ENCODE measurements around the gene MARCHF6. TPM values are rescaled to one million over a fixed set of nuclear protein-coding genes. Genes with fewer than 3 reads are reported as not detected.
A peak's percentile ranks its signal among the peaks of the same experiment; 100 is the strongest.

Gene MARCHF6
- total and polyA plus RNA-seq, 4 experiments from 2014 or later, result 25.4 to 203 (median 126) TPM

GRCh38 chr5:10352430-10353240, 860 bp upstream of the MARCHF6 start:
- H3K4me1 Mint-ChIP-seq, result peaks cover 22 to 47% (median 29%) of the 10 kb centered on the region in 4 donors
- peak overlapping the region; percentile 95 to 98 (median 98) for H3K27ac Mint-ChIP-seq
- DNase-seq, result no peak
- Histone ChIP-seq H3K4me1 (ENCODE audit: insufficient read depth, low read length) (peaks cover 40% of the 10 kb centered on the region), H3K27me3 (ENCODE audit: insufficient read depth, low read length) (no peaks in the 10 kb centered on the region), H3K9me3 (ENCODE audit: control insufficient read depth in 1 of 2, low read length in 2 of 2) (no peaks in the 10 kb centered on the region), H3K4me3 (ENCODE audit: low read length in 2 of 2) (peak overlapping the region; percentile 85), H3K27ac (ENCODE audit: low read depth, low read length) (peak overlapping the region; percentile 83), H3K36me3 (ENCODE audit: insufficient read depth, low read length) (no peaks in the 10 kb centered on the region)
- ChIA-PET CTCF (ENCODE audit: partially characterized antibody) (interaction anchor here (0.8 to 1.1 kb wide), 2 partner anchors 12 to 69 kb away, joined by 3 to 6 read pairs; no protein-coding TSS in a partner anchor), POLR2A (ENCODE audit: partially characterized antibody) (interaction anchor here (0.6 to 4.0 kb wide), 20 partner anchors 8 to 406 kb away, joined by 3 to 45 read pairs (median 4); partner anchors contain the start of genes ATPSCKMT, CCT5 and ROPN1L)
- H3K36me3 Mint-ChIP-seq, result peaks cover 0 to 13% of the 10 kb centered on the region in 2 donors
- no peaks in the 10 kb centered on the region for H3K9me3 Mint-ChIP-seq
- H3K4me3 Mint-ChIP-seq, result peak overlapping the region; percentile 90 to 95 (median 92)
- H3K27me3 Mint-ChIP-seq, result no peaks in the 10 kb centered on the region
- intact Hi-C loops (cut with micrococcal nuclease), result loop anchor here (1.0 kb wide), 3 partner anchors 89 to 409 kb away; partner anchors contain the start of genes ATPSCKMT, DAP and ROPN1L

GRCh38 chr5:10354048-10354872, 765 bp downstream of the MARCHF6 start:
- peaks cover 31 to 60% (median 40%) of the 10 kb centered on the region in 4 donors for H3K4me1 Mint-ChIP-seq

GRCh38 chr5:10355071-10355889, 1.8 kb downstream of the MARCHF6 start:
- peak overlapping the region; percentile 83 for H3K27ac ChIP-seq (ENCODE audit: low read depth, low read length)
- peak overlapping the region; percentile 67 to 85 for H3K4me3 ChIP-seq (ENCODE audit: low read length in 2 of 2)
- peaks cover 59% of the 10 kb centered on the region for H3K4me1 ChIP-seq (ENCODE audit: insufficient read depth, low read length)
- no peaks in the 10 kb centered on the region for H3K27me3 ChIP-seq (ENCODE audit: insufficient read depth, low read length)
- H3K27me3 Mint-ChIP-seq, result no peaks in the 10 kb centered on the region
- H3K9me3 Mint-ChIP-seq, result no peaks in the 10 kb centered on the region
- H3K4me1 Mint-ChIP-seq, result peaks cover 34 to 69% (median 46%) of the 10 kb centered on the region in 4 donors
- no peaks in the 10 kb centered on the region for H3K9me3 ChIP-seq (ENCODE audit: control insufficient read depth in 1 of 2, low read length in 2 of 2)
- peak in 4 of 5 donors; percentile 34 to 43 (median 37) for DNase-seq
- H3K36me3 Mint-ChIP-seq, result peaks cover 0 to 17% of the 10 kb centered on the region in 2 donors
- intact Hi-C loops (cut with micrococcal nuclease), result loop anchor here (2.0 to 5.0 kb wide), 2 partner anchors 210 to 272 kb away; partner anchors contain the start of gene ANKRD33B
- POLR2A ChIA-PET (ENCODE audit: partially characterized antibody), result interaction anchor here (1.0 to 4.0 kb wide), 4 partner anchors 12 to 105 kb away, joined by 4 to 45 read pairs (median 10); partner anchors contain the start of genes ATPSCKMT and CCT5
- H3K27ac Mint-ChIP-seq, result peak overlapping the region; percentile 95 to 100 (median 99)
- peak overlapping the region; percentile 93 to 100 (median 99) for H3K4me3 Mint-ChIP-seq
- H3K36me3 ChIP-seq (ENCODE audit: insufficient read depth, low read length), result no peaks in the 10 kb centered on the region
- CTCF ChIA-PET (ENCODE audit: partially characterized antibody), result no interaction called here

More at GRCh38 chr5:10354048-10354872, 765 bp downstream of the MARCHF6 start:
- Histone ChIP-seq H3K27me3 (ENCODE audit: insufficient read depth, low read length) (no peaks in the 10 kb centered on the region), H3K4me1 (ENCODE audit: insufficient read depth, low read length) (peaks cover 55% of the 10 kb centered on the region), H3K36me3 (ENCODE audit: insufficient read depth, low read length) (no peaks in the 10 kb centered on the region), H3K4me3 (ENCODE audit: low read length in 2 of 2) (peak overlapping the region; percentile 67 to 85), H3K27ac (ENCODE audit: low read depth, low read length) (peak overlapping the region; percentile 83), H3K9me3 (ENCODE audit: control insufficient read depth in 1 of 2, low read length in 2 of 2) (no peaks in the 10 kb centered on the region)
- H3K36me3 Mint-ChIP-seq, result peaks cover 0 to 17% of the 10 kb centered on the region in 2 donors
- H3K27ac Mint-ChIP-seq, result peak overlapping the region; percentile 95 to 100 (median 99)
- H3K27me3 Mint-ChIP-seq, result no peaks in the 10 kb centered on the region
- peak; percentile 35 to 66 (median 46) for DNase-seq
- no peaks in the 10 kb centered on the region for H3K9me3 Mint-ChIP-seq
- intact Hi-C loops (cut with micrococcal nuclease), result loop anchor here (2.0 kb wide), 1 partner anchor 211 kb away; the partner anchor contains the start of gene ANKRD33B
- peak overlapping the region; percentile 93 to 100 (median 99) for H3K4me3 Mint-ChIP-seq
- CTCF ChIA-PET (ENCODE audit: partially characterized antibody), result no interaction called here
- POLR2A ChIA-PET (ENCODE audit: partially characterized antibody), result interaction anchor here (1.0 to 4.0 kb wide), 19 partner anchors 8 to 405 kb away, joined by 3 to 45 read pairs (median 4); partner anchors contain the start of genes ATPSCKMT, CCT5 and ROPN1L

- peaks cover 46 to 87% (median 68%) of the 10 kb centered on the region in 4 donors for H3K4me1 Mint-ChIP-seq
- H3K9me3 ChIP-seq (ENCODE audit: control insufficient read depth in 1 of 2, low read length in 2 of 2), result no peaks in the 10 kb centered on the region
- peaks cover 78% of the 10 kb centered on the region for H3K4me1 ChIP-seq (ENCODE audit: insufficient read depth, low read length)
- no peaks in the 10 kb centered on the region for H3K27me3 Mint-ChIP-seq
- no peak overlapping the region for H3K4me3 ChIP-seq (ENCODE audit: low read length in 2 of 2)
- intact Hi-C loops (cut with micrococcal nuclease), result loop anchor here (5.0 kb wide), 1 partner anchor 268 kb away; no protein-coding TSS in a partner anchor
- H3K4me3 Mint-ChIP-seq, result peak overlapping the region in 2 of 8 donors; percentile 29
- no peaks in the 10 kb centered on the region for H3K27me3 ChIP-seq (ENCODE audit: insufficient read depth, low read length)
- no peak for DNase-seq
- ChIA-PET POLR2A (ENCODE audit: partially characterized antibody) (interaction anchor here (0.9 kb wide), 1 partner anchor 110 kb away, joined by 3 read pairs; no protein-coding TSS in a partner anchor), CTCF (ENCODE audit: partially characterized antibody) (interaction anchor here (0.7 to 3.6 kb wide), 9 partner anchors 8 to 269 kb away, joined by 3 to 17 read pairs (median 5); no protein-coding TSS in a partner anchor)
- no peak overlapping the region for H3K27ac ChIP-seq (ENCODE audit: low read depth, low read length)
- H3K27ac Mint-ChIP-seq, result peak overlapping the region in 1 of 7 donors; percentile 24
- no peaks in the 10 kb centered on the region for H3K36me3 ChIP-seq (ENCODE audit: insufficient read depth, low read length)
- no peaks in the 10 kb centered on the region for H3K9me3 Mint-ChIP-seq
- peaks cover 0 to 18% of the 10 kb centered on the region in 2 donors for H3K36me3 Mint-ChIP-seq
Measured at GRCh38 chr5:10358999-10359398, 5.5 kb downstream of the MARCHF6 start.

- H3K4me3 Mint-ChIP-seq, result peak overlapping the region in 2 of 8 donors; percentile 30 to 31
- peaks cover 73% of the 10 kb centered on the region for H3K4me1 ChIP-seq (ENCODE audit: insufficient read depth, low read length)
- intact Hi-C loops (cut with micrococcal nuclease), result no loop called here
- ChIA-PET POLR2A (ENCODE audit: partially characterized antibody) (no interaction called here), CTCF (ENCODE audit: partially characterized antibody) (interaction anchor here (0.8 kb wide), 1 partner anchor 78 kb away, joined by 3 read pairs; no protein-coding TSS in a partner anchor)
- no peak overlapping the region for H3K27ac ChIP-seq (ENCODE audit: low read depth, low read length)
- H3K9me3 ChIP-seq (ENCODE audit: control insufficient read depth in 1 of 2, low read length in 2 of 2), result no peaks in the 10 kb centered on the region
- H3K4me3 ChIP-seq (ENCODE audit: low read length in 2 of 2), result no peak overlapping the region
- H3K4me1 Mint-ChIP-seq, result peaks cover 44 to 88% (median 71%) of the 10 kb centered on the region in 4 donors
- no peaks in the 10 kb centered on the region for H3K27me3 Mint-ChIP-seq
- H3K27ac Mint-ChIP-seq, result peak overlapping the region in 5 of 7 donors; percentile 13 to 72 (median 49)
- no peaks in the 10 kb centered on the region for H3K27me3 ChIP-seq (ENCODE audit: insufficient read depth, low read length)
- H3K36me3 ChIP-seq (ENCODE audit: insufficient read depth, low read length), result no peaks in the 10 kb centered on the region
- no peak for DNase-seq
- no peaks in the 10 kb centered on the region for H3K9me3 Mint-ChIP-seq
- H3K36me3 Mint-ChIP-seq, result peaks cover 0 to 6% of the 10 kb centered on the region in 2 donors
Measured at GRCh38 chr5:10360686-10361085, 7.2 kb downstream of the MARCHF6 start.
